ENCODE data around the gene SLC2A13.

GRCh38 chr12:39905152-39905551 lies 200.7 kb downstream of the SLC2A13 start:
- TF ChIP-seq CTCF (conservative IDR thresholded peaks at IDR 0.05 in 1 of 2, IDR thresholded peaks at IDR 0.05 in 1 of 2; ENCODE audit: low read depth in 1 of 2, low read length in 2 of 2) = no peak
- no peak for TF ChIP-seq EZH2 (IDR thresholded peaks at IDR 0.05; ENCODE audit: low read length, missing control alignments)
